A549 treated with AZD2906 at 1 μM for 4 hours (cell line): ENCODE measurements around the gene CARD9. TPM values are rescaled to one million over a fixed set of nuclear protein-coding genes. Genes with fewer than 3 reads are reported as not detected.

Experiments
- total RNA-seq: library from RNA; stranded (reverse); fragments of 200-300 nt; extraction: Qiagen RNA extraction; gene quantifications from 5 replicates; pipeline ENCODE4 v1.2.3, GENCODE V29; 2022

The CARD9 gene
- 0.45 to 2.1 TPM (median 1.1 TPM) in 5 replicates for total RNA-seq

GRCh38 chr9:136373300-136374182 lies at the start of gene CARD9:
Gene CARD9 (minus strand): TSS chr9:136373669. CDS start chr9:136372078, 1,591 bp downstream.

GRCh38 chr9:136410500-136411287 lies 37.2 kb upstream of the CARD9 start, which contains the start of the genes ENTR1 and PMPCA:
Gene ENTR1 (minus strand): TSS chr9:136410614. CDS start chr9:136410397, 217 bp downstream.
Gene PMPCA (plus strand): TSS chr9:136410658. CDS start chr9:136410669, 11 bp downstream.

GRCh38 chr9:136400038-136400834 lies 26.8 kb upstream of the CARD9 start, which contains the start of gene SNAPC4:
Gene SNAPC4 (minus strand): TSS chr9:136400170. CDS start chr9:136398428, 1,742 bp downstream.

GRCh38 chr9:136363106-136363948 lies 10.1 kb downstream of the CARD9 start, which contains the start of gene DNLZ:
Gene DNLZ (minus strand): TSS chr9:136363744. CDS start chr9:136363714, 30 bp downstream.

GRCh38 chr9:136327304-136327974 lies 46.0 kb downstream of the CARD9 start, which contains the start of gene GPSM1:
Gene GPSM1 (plus strand): TSS chr9:136327539. CDS start chr9:136327696, 157 bp downstream.

Other genes with a start within 250 kb of the CARD9 start
- 0.07 to 0.08 TPM (median 0.08 TPM) in 4 of 5 replicates, not detected in the other for gene LHX3, start 168.5 kb downstream of the CARD9 start, total RNA-seq
- gene QSOX2, start 127.9 kb downstream of the CARD9 start, total RNA-seq, result 23.2 to 26.8 TPM (median 25.2 TPM) in 5 replicates
- gene CCDC187, start 69.6 kb downstream of the CARD9 start, total RNA-seq, result 0.01 to 0.03 TPM (median 0.03 TPM) in 3 of 5 replicates, not detected in the others
- gene GPSM1, start 46.1 kb downstream of the CARD9 start, total RNA-seq, result 9.6 to 16.0 TPM (median 14.4 TPM) in 5 replicates
- 22.3 to 40.6 TPM (median 37.1 TPM) in 5 replicates for gene DNLZ, start 9.9 kb downstream of the CARD9 start, total RNA-seq
- 10.4 to 12.4 TPM (median 11.7 TPM) in 5 replicates for gene SNAPC4, start 26.5 kb upstream of the CARD9 start, total RNA-seq
- 58.8 to 68.5 TPM (median 67.1 TPM) in 5 replicates for gene ENTR1, start 36.9 kb upstream of the CARD9 start, total RNA-seq
- gene PMPCA, start 37.0 kb upstream of the CARD9 start, total RNA-seq, result 76.9 to 119 TPM (median 80.6 TPM) in 5 replicates
- gene INPP5E, start 66.2 kb upstream of the CARD9 start, total RNA-seq, result 13.7 to 23.1 TPM (median 20.4 TPM) in 5 replicates
- gene SEC16A, start 109.4 kb upstream of the CARD9 start, total RNA-seq, result 53.0 to 62.2 TPM (median 56.8 TPM) in 5 replicates
- 9.4 to 12.4 TPM (median 11.2 TPM) in 5 replicates for gene NOTCH1, start 172.4 kb upstream of the CARD9 start, total RNA-seq